Measurements from ENCODE around the gene ZNF714.

- TF ChIP-seq CTCF (IDR thresholded peaks at IDR 0.05) (no peak), EP300 (IDR thresholded peaks at IDR 0.05) (no peak), POLR2A (IDR thresholded peaks at IDR 0.05) (no peak)
Observed at GRCh38 chr19:21135433-21135832, 53.4 kb downstream of the ZNF714 start.

All from suprapubic skin (tissue), 3 donors.